Inflammatory macrophage treated with lipopolysaccharide for 4 hours (primary cell): Measurements from ENCODE around the gene FFAR4.

ENCODE experiments used
- DNase-seq: peaks from one replicate; pipeline ENCODE4 v3.0.0-alpha.2; 2020

Gene FFAR4

GRCh38 chr10:93601146-93601773 lies 34.8 kb downstream of the FFAR4 start, which contains the start of gene RBP4:
Gene RBP4, minus strand, starts transcription at chr10:93601235. Its CDS starts 207 bp downstream, at chr10:93601028.
- no peak for DNase-seq

GRCh38 chr10:93601774-93602162 lies 35.3 kb downstream of the FFAR4 start:
- DNase-seq: no peak

DNA sequence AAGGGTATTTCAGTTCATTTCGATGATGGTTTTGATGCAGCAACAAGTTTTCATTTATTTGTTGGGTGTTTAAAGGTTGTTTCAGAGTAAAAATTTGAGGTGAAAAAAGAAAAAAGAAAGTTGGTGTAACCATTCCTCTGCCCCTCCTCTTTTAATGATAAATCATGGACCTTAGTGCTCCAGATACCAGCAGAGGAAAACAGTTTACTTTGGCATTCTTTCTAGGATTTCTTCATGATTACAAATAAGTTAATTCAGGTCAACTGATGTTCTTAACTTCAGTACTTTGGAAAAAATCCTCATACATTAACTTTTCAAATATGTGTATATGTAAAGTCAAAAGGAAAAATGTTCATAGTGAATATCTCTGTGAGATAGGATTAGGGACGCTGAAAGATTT lies 36.6 kb downstream of the FFAR4 start:
- DNase-seq: no peak

GRCh38 chr10:93604146-93604545 lies 37.7 kb downstream of the FFAR4 start:
- DNase-seq: no peak

DNA sequence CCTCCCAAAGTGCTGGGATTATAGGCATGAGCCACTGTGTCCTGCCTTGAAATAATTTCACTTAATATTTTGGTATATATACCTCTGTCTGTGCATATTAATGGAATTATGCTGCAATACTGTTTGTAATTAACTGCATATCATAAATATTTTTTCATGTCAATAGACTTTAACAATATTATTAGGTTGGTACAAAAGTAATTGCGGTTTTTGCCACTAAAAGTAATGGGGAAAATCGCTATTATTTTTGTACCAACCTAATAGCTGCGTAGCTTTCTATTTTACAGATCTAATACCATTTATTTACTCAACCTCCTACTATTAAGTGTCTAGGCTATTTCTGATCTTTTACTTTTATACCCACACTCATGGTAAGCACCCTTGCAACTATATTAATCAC lies 42.0 kb downstream of the FFAR4 start:
- DNase-seq: no peak

DNA sequence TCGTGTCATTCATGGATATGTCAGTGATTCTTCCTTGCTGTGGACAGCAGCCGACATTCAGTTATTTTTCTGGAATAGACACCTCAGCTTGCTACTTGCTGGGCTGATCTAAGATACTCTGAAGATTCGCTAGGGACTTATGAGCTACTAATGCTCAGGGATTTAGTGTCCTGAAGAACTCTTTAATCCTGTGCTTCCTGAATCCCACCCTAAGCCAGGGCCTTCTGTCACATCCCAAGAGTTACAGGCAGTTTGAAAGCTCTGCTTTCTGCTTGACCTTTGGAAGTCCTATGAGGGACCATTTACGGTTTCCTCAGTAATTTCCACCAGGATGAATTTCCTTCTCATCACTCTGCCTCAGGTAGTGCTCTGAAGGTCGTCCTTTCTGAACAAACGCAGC lies 45.8 kb downstream of the FFAR4 start, which contains the start of gene PDE6C:
Gene PDE6C, plus strand, starts transcription at position 227 of the 400 bp plus-strand sequence. CDS start 189 bp downstream, outside the sequence.
- DNase-seq: no peak

GRCh38 chr10:93613126-93613525 lies 46.7 kb downstream of the FFAR4 start:
- peak; percentile 25 for DNase-seq

GRCh38 chr10:93614101-93614825 lies 47.8 kb downstream of the FFAR4 start:
- no peak for DNase-seq

DNA sequence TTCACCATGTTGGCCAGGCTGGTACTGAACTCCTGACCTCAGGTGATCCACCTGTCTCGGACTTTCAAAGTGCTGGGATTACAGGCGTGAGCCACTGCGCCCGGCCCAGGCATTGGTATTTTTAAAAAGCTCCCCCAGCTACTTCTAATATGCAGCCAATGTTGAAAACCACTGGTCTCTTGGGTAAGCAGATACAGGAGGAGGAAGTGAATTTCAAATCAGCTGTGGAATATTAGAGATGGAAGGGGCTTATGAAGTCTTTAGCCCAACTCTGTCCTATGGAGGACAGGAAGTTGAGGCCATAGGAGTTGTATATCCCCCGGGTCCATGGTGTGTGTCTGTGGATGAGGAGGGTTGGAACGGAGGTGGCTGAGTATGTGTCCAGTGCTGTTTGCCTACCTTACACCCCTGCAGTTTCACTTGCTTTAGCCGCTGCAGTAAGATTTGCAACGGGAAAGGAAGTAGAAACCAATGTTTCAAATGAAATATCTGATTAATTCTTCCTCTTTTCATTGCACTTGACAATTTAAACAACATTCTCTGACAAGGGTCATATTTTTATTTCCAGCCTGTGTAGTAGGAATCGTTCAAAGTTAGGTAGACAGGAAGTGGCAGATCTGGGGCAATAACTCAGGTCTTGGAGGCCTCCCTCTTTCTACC lies 49.2 kb downstream of the FFAR4 start:
- DNase-seq: peak; percentile 53

GRCh38 chr10:93620925-93621324 lies 54.5 kb downstream of the FFAR4 start:
- no peak for DNase-seq

DNA sequence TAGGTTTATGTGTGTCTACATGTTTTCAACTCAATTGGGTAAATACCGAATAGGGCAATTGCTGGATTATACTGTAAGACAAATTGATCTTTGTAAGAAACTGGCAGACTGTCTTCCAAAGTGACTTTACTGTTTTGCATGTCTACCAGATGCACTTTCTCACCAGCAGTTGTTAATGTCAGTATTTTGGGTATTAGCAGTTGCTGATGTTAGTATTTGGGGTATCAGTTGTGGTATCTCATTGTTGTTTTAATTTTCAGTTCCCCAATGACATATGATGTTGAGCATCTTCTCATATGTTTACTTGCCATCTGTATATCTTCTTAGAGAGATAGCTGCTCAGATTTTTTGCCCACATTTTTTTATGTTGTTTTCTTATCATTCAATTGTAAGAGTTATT lies 56.5 kb downstream of the FFAR4 start:
- DNase-seq: no peak

DNA sequence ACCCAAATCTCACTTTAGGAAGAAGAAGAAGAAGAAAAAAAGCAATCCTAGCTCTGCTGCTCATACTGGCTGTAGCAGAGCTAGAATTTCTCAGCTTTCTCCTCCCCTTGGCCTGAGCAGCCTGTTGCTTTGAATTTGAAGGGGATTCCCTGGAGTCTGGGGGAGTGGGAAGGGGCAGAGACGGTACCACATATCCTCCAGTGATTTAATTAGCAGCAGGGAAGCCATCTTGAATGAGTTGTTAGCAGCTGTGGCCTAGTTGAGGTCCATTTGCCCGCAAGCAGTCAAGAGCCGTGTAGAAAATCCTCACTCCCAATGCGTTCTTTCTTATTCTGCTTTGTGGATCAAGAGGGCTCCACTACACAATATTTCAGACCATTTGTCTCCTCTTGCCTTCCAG lies 62.4 kb downstream of the FFAR4 start:
- no peak for DNase-seq

DNA sequence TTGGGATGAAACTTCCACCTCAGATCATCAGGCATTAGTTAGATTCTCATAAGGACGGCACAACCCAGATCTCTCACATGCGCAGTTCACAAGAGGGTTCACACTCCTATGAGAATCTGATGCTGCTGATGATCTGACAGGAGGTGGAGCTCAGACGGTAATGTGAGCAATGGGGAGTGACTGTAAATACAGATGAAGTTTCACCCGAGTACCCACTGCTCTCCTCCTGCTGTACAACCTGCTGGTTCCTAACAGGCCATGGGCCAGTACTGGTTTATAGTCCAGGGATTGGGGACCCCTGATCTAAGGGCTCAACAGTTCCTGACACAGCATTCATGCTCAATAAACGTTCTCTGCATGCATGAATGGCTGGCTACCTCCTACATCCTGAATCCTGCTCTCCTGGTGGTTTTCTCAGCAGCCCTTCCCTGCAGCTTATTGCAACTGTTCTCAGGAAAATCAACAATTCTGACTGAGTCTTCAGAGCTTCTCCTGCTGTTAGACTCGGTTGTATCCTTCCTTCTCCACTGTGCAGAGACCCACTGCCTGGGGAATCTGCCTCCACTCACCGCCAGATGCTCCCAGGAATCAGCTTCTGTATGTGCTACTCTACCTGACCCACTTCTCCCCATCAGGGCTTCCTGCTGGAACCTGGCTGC lies 63.3 kb downstream of the FFAR4 start:
- DNase-seq: no peak

DNA sequence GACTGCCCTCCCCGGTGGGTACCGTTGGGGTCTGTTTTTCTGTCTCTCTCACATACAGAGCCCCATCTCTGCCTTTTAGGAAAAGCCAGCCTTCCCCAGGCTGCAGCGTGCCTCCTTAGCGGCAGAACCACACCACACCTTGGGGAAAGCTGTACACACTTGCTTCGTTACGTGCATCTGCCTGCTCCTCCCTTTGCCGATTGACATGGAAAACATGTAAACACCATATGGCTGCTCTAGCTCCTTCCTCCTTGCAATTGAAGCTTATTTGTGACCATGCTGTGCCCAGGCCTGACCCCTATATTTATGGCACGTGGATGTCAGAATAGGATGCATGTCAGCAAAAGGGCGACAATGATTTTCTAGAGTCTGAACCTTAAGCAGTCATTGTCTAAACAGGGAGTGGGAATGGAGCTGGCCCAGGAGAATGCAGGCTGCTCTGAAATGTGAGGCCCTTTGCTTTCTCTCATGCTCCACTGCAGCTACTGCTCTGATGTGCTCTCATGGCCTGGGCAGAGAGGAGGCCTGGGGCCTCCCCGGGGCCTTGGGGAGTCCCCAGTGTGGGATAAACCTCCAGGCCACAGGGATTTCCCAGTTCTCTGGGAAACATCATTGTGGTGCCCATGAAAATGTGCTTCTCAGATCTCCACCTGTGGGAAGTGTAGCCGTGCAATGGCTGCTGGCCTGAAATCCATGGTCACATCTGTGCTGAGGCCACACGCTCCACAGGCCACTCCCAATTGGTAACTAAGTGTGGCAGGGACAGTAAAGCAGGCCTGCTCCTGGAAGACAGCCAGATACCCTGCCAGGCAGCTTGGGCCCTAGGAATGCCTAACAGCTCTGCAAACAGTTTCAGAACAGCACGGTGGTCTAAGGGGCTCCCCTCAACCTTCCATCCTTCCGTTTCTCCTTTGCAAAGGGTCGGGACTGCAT lies 64.4 kb downstream of the FFAR4 start:
- DNase-seq: no peak
